ENCODE data around the gene PELI2. TPM values are rescaled to one million over a fixed set of nuclear protein-coding genes. Genes with fewer than 3 reads are reported as not detected.

The PELI2 gene
- total RNA-seq, 1 donor from 2014 or later = 8.7 TPM

DNA sequence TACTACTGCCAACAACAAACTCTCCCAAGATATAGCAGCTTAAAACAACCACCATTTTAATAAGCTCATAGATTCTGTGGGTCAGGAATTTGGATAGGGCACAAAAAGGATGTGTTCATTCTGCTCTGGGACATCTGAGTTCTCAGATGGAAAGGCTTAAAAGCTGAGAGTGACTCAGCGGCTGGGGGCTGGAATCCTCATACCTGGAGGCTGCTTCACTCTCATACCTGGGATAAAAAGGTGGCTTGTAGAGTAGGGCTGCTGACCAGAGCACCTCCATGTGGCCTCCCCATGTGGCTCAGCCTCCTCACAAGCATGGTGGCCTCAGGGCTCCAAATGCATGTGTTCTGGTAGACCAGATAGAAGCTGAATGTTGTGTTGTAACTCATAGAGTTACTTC lies 20.2 kb upstream of the PELI2 start:
- H3K27ac Mint-ChIP-seq (ENCODE audit: unreplicated experiment) = no peak overlapping the region
- H3K4me3 Mint-ChIP-seq (ENCODE audit: unreplicated experiment) = no peak overlapping the region
- no peaks in the 10 kb centered on the region for H3K9me3 Mint-ChIP-seq (ENCODE audit: low read depth)
- TF ChIP-seq, protein P1, sequence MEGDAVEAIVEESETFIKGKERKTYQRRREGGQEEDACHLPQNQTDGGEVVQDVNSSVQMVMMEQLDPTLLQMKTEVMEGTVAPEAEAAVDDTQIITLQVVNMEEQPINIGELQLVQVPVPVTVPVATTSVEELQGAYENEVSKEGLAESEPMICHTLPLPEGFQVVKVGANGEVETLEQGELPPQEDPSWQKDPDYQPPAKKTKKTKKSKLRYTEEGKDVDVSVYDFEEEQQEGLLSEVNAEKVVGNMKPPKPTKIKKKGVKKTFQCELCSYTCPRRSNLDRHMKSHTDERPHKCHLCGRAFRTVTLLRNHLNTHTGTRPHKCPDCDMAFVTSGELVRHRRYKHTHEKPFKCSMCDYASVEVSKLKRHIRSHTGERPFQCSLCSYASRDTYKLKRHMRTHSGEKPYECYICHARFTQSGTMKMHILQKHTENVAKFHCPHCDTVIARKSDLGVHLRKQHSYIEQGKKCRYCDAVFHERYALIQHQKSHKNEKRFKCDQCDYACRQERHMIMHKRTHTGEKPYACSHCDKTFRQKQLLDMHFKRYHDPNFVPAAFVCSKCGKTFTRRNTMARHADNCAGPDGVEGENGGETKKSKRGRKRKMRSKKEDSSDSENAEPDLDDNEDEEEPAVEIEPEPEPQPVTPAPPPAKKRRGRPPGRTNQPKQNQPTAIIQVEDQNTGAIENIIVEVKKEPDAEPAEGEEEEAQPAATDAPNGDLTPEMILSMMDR (IDR thresholded peaks at IDR 0.05) = no peak
- peaks cover 32% of the 10 kb centered on the region for H3K4me1 Mint-ChIP-seq (ENCODE audit: low read depth)
- no peaks in the 10 kb centered on the region for H3K36me3 Mint-ChIP-seq (ENCODE audit: low read depth)
- DNase-seq (ENCODE audit: low spot score) = no peak
- peaks cover 6% of the 10 kb centered on the region for H3K27me3 Mint-ChIP-seq (ENCODE audit: low read depth)

DNA sequence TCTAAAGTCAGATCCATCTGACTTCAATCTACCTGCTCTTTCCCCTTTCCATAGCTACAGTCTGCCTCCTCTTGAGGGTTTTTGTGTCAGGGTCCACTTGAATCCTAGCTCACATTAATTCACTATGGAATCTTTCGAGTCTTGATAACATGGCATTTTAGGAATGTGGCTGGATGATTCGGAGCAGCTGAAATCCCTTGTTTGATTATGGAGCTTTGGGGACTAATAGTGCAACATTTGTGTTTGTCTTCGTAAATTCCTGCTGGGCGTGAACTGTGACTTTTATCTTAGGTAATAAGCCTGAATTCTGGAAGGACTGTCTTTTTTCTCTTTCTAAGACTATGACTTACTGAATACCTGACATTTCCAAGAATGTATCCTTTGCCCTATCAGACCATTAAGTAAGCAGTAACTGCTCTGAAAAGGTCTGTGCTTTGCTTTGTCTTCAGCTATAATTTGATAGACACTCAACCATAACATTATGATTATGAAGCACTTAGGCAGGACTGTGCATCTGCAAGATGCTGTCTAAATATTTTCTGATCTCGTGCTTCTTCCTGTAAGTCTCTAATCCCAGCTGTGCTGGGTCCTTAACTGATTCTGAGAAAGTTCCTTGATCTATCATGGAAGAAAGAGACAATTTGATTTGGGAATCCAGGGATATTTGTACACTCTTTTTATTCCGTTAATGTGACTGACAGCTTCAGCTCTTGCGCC lies 19.0 kb upstream of the PELI2 start:
- no peak overlapping the region for H3K4me3 Mint-ChIP-seq (ENCODE audit: unreplicated experiment)
- DNase-seq (ENCODE audit: low spot score) = no peak
- no peak overlapping the region for H3K27ac Mint-ChIP-seq (ENCODE audit: unreplicated experiment)
- peaks cover 6% of the 10 kb centered on the region for H3K27me3 Mint-ChIP-seq (ENCODE audit: low read depth)
- peaks cover 30% of the 10 kb centered on the region for H3K4me1 Mint-ChIP-seq (ENCODE audit: low read depth)
- H3K9me3 Mint-ChIP-seq (ENCODE audit: low read depth) = no peaks in the 10 kb centered on the region
- H3K36me3 Mint-ChIP-seq (ENCODE audit: low read depth) = no peaks in the 10 kb centered on the region
- TF ChIP-seq, protein P1 (IDR thresholded peaks at IDR 0.05) = no peak

DNA sequence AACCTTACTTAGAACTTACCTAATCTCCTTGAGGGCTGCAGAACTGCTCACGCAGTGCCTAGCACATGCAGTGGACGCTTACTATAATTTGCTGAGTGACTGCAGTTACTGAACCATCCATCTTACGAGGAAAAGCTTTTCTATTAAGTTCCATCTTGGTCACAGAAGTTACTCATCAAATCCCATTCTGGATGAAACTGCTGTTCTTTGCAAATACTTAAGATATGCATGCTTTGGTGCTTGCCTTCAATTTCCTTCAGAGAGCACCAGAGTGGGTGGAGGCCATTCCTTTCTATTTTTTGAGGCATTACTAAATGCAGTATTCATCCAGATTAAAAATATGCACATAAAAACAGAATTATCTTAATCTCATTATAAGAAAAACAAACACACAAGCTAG lies 17.7 kb upstream of the PELI2 start:
- TF ChIP-seq, protein P1 (IDR thresholded peaks at IDR 0.05) = no peak
- H3K9me3 Mint-ChIP-seq (ENCODE audit: low read depth) = no peaks in the 10 kb centered on the region
- no peak overlapping the region for H3K4me3 Mint-ChIP-seq (ENCODE audit: unreplicated experiment)
- no peak for DNase-seq (ENCODE audit: low spot score)
- peaks cover 30% of the 10 kb centered on the region for H3K4me1 Mint-ChIP-seq (ENCODE audit: low read depth)
- no peak overlapping the region for H3K27ac Mint-ChIP-seq (ENCODE audit: unreplicated experiment)
- peaks cover 6% of the 10 kb centered on the region for H3K27me3 Mint-ChIP-seq (ENCODE audit: low read depth)
- H3K36me3 Mint-ChIP-seq (ENCODE audit: low read depth) = no peaks in the 10 kb centered on the region

DNA sequence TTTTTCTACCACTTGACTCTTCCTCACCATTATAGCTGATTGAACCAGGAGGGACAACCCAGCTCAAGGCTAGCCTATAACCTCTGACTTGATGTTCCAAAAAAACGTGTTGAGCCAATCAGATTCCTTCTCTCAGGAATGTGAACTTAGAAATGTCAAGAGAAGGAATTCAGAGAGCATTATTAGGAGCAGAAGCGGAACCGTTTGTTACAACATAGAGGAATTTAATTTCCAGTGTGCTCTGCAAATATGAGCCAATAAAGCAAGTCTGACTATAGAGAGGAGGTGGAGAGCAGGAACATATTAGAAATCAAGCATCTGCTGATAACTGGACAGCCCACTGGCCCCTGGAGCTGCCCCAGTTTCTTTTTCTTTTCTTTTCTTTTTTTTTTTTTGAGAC lies 15.3 kb upstream of the PELI2 start:
- Mint-ChIP-seq H3K4me1 (ENCODE audit: low read depth) (peaks cover 34% of the 10 kb centered on the region), H3K27ac (ENCODE audit: unreplicated experiment) (no peak overlapping the region), H3K36me3 (ENCODE audit: low read depth) (no peaks in the 10 kb centered on the region), H3K4me3 (ENCODE audit: unreplicated experiment) (no peak overlapping the region), H3K9me3 (ENCODE audit: low read depth) (no peaks in the 10 kb centered on the region), H3K27me3 (ENCODE audit: low read depth) (no peaks in the 10 kb centered on the region)
- DNase-seq (ENCODE audit: low spot score) = no peak
- TF ChIP-seq, protein P1 (IDR thresholded peaks at IDR 0.05) = no peak

DNA sequence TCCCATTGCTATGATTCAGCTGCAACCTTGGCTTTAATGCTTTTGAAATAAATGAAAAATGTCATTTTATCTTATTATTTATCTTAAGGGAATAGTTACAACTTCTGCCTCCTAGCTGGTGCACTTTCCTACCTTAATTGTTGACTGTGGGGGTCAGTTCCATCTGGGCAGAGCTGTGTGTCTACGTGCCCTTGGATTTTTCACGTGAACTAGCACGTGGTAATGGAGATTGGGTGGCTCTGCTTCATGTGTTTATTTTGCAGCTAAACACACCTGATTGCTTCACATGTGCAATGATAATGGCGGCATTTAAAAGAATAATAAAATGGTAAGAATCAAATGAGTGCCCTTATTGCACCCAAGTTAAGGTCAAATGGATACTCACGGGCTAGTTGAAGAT lies 10.6 kb upstream of the PELI2 start:
- no peak for DNase-seq (ENCODE audit: low spot score)
- peaks cover 5% of the 10 kb centered on the region for H3K27me3 Mint-ChIP-seq (ENCODE audit: low read depth)
- H3K36me3 Mint-ChIP-seq (ENCODE audit: low read depth) = peaks cover 2% of the 10 kb centered on the region
- peaks cover 7% of the 10 kb centered on the region for H3K9me3 Mint-ChIP-seq (ENCODE audit: low read depth)
- peaks cover 9% of the 10 kb centered on the region for H3K4me1 Mint-ChIP-seq (ENCODE audit: low read depth)
- H3K27ac Mint-ChIP-seq (ENCODE audit: unreplicated experiment) = no peak overlapping the region
- TF ChIP-seq, protein P1 (IDR thresholded peaks at IDR 0.05) = no peak
- H3K4me3 Mint-ChIP-seq (ENCODE audit: unreplicated experiment) = no peak overlapping the region

Measured in chondrocyte (in vitro differentiated cells).